ENCODE measurements around the gene CFAP46.

Gene CFAP46

GRCh38 chr10:132884041-132884440 lies 58.3 kb downstream of the CFAP46 start:
- ATAC-seq: no peak

GRCh38 chr10:132883391-132883881 lies 58.9 kb downstream of the CFAP46 start:
- no peak for ATAC-seq

More at GRCh38 chr10:132884041-132884440, 58.3 kb downstream of the CFAP46 start:
- TF ChIP-seq RARB (CRISPR knock-in tag; IDR thresholded peaks at IDR 0.05): no peak
- no peak for TF ChIP-seq ZC3H10 (CRISPR knock-in tag; IDR thresholded peaks at IDR 0.05)
- no peak for TF ChIP-seq ZNF70 (CRISPR knock-in tag; IDR thresholded peaks at IDR 0.05)
- TF ChIP-seq ISL1 (CRISPR knock-in tag; IDR thresholded peaks at IDR 0.05): no peak
- no peak for TF ChIP-seq ZNF565 (CRISPR knock-in tag; conservative IDR thresholded peaks at IDR 0.05; ENCODE audit: low read depth)

More at GRCh38 chr10:132883391-132883881, 58.9 kb downstream of the CFAP46 start:
- TF ChIP-seq CREB5 (CRISPR knock-in tag; IDR thresholded peaks at IDR 0.05; ENCODE audit: low read depth) (no peak), TCF4 (CRISPR knock-in tag; IDR thresholded peaks at IDR 0.05; ENCODE audit: borderline replicate concordance) (no peak), ARNTL (CRISPR knock-in tag; IDR thresholded peaks at IDR 0.05; ENCODE audit: borderline replicate concordance, low read depth) (no peak), TSHZ2 (CRISPR knock-in tag; IDR thresholded peaks at IDR 0.05) (no peak), ZFP30 (CRISPR knock-in tag; IDR thresholded peaks at IDR 0.05) (no peak), ZNF70 (CRISPR knock-in tag; IDR thresholded peaks at IDR 0.05) (no peak), ZNF8 (CRISPR knock-in tag; IDR thresholded peaks at IDR 0.05) (no peak), ESRRG (CRISPR knock-in tag; IDR thresholded peaks at IDR 0.05) (no peak), CSDC2 (CRISPR knock-in tag; IDR thresholded peaks at IDR 0.05) (no peak), ISL1 (CRISPR knock-in tag; IDR thresholded peaks at IDR 0.05) (no peak), ZC3H10 (CRISPR knock-in tag; IDR thresholded peaks at IDR 0.05) (no peak), ZFP3 (CRISPR knock-in tag; IDR thresholded peaks at IDR 0.05) (no peak), GLIS3 (CRISPR knock-in tag; IDR thresholded peaks at IDR 0.05) (no peak), BACH2 (CRISPR knock-in tag; IDR thresholded peaks at IDR 0.05; ENCODE audit: borderline replicate concordance) (no peak), SNAI2 (CRISPR knock-in tag; IDR thresholded peaks at IDR 0.05) (no peak), POU6F1 (CRISPR knock-in tag; IDR thresholded peaks at IDR 0.05; ENCODE audit: borderline replicate concordance, low read depth) (no peak), PATZ1 (CRISPR knock-in tag; IDR thresholded peaks at IDR 0.05; ENCODE audit: borderline replicate concordance) (no peak)

Data from SK-N-SH treated with all-trans-retinoic acid at 6 μM for 48 hours (cell line).